Fibroblast of mammary gland (primary cell): ENCODE measurements around the gene AUTS2.

Source experiments
- DNase-seq: peaks from one replicate; pipeline ENCODE4 v3.0.0-alpha.2; 2010; ENCODE audit warnings: low read depth
- H3K4me3 ChIP-seq: 2 replicates; pipeline ENCODE4 v1.5.1; 2011; ENCODE audit warnings: low read depth, mild to moderate bottlenecking, low read length, moderate library complexity; ENCODE audit not compliant: control insufficient read depth
- TF ChIP-seq, protein P1 (sequence below): conservative IDR thresholded peaks from 2 replicates; pipeline ENCODE4 v1.5.1; 2011; ENCODE audit warnings: low read depth, low read length, inconsistent platforms; ENCODE audit not compliant: control insufficient read depth, insufficient read depth

Gene AUTS2

DNA sequence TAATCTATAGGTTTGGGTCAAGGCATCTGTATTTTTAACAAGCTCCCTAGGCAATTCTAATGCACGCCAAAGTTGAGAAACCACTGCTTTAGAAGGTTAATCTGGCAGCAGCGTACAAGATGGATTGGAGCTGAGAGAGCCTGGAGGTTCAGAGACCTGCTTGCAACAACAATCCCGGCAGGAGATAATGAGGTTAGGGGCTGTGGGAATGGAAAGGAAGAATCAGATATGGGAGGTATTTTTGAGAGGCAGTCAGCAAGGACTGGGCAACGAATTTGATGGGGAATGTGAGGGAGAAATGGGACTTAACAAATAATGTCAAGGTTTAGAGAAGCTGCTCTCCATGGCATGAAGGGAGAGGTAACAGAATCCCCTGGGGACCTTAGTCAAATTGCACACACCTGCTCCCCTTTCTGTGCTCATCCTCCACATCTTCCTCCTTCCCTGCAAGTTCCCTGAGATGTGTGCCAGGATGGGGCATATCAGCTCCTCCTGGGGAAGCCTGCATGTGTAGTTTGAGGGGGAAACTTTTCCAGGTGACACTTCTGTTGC is 802.6 kb downstream of the AUTS2 start:
- TF ChIP-seq, protein P1, sequence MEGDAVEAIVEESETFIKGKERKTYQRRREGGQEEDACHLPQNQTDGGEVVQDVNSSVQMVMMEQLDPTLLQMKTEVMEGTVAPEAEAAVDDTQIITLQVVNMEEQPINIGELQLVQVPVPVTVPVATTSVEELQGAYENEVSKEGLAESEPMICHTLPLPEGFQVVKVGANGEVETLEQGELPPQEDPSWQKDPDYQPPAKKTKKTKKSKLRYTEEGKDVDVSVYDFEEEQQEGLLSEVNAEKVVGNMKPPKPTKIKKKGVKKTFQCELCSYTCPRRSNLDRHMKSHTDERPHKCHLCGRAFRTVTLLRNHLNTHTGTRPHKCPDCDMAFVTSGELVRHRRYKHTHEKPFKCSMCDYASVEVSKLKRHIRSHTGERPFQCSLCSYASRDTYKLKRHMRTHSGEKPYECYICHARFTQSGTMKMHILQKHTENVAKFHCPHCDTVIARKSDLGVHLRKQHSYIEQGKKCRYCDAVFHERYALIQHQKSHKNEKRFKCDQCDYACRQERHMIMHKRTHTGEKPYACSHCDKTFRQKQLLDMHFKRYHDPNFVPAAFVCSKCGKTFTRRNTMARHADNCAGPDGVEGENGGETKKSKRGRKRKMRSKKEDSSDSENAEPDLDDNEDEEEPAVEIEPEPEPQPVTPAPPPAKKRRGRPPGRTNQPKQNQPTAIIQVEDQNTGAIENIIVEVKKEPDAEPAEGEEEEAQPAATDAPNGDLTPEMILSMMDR = no peak
- DNase-seq = no peak

DNA sequence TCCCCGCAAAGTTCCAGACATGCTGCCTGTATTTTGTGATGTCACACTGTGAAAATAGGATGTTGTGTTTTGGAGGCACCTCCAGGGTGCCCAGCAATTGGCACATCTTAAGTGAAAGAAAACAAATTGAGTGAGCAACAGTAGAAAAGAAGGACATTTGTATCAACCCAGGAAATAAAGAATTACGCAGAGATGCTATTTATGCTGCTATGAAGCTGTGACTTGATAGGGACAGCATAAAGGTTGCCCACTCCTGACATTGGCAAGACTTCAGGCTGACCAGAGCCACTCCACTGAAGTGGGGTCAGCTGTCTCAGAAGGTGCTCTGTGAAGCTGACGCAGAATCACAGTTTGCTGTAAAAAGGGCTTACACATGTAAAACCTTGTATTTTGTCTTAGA is 803.8 kb downstream of the AUTS2 start:
- TF ChIP-seq, protein P1 = no peak

More for the DNA sequence above, 802.6 kb downstream of the AUTS2 start:
- no peak overlapping the region for H3K4me3 ChIP-seq

DNA sequence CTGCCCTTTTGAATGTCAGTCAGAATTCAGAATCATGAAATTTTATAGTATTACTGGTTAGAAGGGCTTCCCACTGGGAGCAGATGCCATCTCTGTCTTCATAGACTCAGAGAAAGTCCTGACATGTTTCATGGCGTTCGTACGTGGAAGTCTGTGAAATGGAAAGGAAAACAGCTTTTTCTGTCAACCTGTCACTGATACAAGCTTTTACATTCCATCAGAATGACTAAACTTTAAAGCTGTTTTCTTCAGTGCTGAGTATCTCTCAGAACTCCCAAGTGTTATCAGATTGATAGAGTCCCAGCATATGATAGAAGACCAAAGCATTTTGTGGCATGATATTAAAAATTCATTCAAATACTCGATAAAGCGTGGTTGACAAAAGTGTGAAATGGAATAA is 807.0 kb downstream of the AUTS2 start:
- TF ChIP-seq, protein P1 = no peak
- no peak overlapping the region for H3K4me3 ChIP-seq
- DNase-seq = no peak

More for the DNA sequence above, 803.8 kb downstream of the AUTS2 start:
- no peak overlapping the region for H3K4me3 ChIP-seq
- no peak for DNase-seq

DNA sequence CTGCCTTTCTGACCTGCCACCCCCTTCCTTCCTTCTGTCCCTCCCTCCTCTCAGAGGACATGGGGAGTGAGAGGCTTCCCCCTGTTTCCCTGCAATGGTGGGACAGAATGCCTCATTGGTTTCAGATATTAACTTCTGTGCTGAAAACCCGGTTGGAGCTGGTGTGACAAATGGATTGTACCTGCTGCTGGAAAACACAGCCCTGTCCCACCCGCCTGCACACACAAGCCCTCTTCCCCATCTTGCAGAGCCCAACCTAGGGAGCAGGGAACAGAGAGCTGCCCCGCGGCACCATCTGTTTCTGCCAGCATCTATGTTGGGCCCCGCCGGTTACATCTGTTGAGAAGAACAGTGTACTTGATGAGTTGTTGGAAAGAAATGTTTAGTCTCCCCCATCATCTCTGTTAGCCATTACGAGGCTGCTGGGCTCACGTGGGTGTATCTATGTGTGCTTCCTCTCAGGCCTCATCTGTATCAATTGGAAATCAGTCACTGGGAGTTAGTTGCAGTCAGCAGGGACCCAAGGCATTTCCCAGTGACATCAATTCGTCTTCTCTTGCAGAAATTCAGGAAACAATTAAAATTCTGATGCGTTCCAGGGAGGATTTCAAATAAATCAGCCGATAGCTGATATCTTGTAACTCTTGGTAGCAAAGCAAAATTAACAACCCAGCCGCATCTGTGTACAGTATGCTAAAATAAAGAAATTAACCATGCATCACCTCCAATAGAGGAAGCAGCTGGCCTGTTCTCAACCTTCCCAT is 808.1 kb downstream of the AUTS2 start:
- DNase-seq = peak; percentile 51
- TF ChIP-seq, protein P1 = no peak

DNA sequence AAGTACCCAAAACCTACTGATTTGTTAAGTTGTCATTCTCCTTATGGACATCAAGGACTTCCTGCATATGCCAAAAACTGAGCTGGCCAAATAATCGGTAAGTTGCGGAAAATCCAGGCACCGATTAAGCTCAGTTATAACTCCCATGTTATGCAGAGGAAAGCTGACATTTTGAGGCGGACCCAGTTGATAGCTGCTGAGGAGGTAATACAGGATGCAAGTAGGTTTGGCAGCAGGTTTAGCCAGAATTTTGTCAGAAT is 808.6 kb downstream of the AUTS2 start:
- TF ChIP-seq, protein P1 = no peak
- no peak for DNase-seq
- no peak overlapping the region for H3K4me3 ChIP-seq

More for the DNA sequence above, 808.1 kb downstream of the AUTS2 start:
- no peak overlapping the region for H3K4me3 ChIP-seq

DNA sequence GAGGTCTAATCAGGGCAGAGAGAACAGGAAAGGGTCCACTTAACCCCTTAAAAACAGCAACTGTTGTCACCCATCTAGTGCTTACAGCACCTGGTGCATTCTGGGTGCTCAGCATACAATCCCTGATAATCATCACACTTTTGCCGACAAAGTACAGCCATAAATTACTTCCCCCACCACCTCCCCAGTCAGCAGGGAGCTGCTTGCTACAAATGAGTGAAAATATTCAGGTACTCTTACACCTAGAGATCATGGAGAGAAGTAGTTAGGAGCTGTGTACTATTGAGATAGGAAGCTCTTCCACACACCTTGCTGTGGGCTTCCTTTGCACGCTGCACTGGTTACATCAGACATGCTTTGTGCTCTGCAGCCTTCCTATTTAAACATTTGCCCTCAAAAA is 810.2 kb downstream of the AUTS2 start:
- no peak for DNase-seq
- H3K4me3 ChIP-seq = no peak overlapping the region
- TF ChIP-seq, protein P1 = no peak
